ENCODE data around the gene PRKCQ. TPM values are rescaled to one million over a fixed set of nuclear protein-coding genes. Genes with fewer than 3 reads are reported as not detected.

PRKCQ gene
- total RNA-seq, 1 donor from 2014 or later = 2.3 TPM

DNA sequence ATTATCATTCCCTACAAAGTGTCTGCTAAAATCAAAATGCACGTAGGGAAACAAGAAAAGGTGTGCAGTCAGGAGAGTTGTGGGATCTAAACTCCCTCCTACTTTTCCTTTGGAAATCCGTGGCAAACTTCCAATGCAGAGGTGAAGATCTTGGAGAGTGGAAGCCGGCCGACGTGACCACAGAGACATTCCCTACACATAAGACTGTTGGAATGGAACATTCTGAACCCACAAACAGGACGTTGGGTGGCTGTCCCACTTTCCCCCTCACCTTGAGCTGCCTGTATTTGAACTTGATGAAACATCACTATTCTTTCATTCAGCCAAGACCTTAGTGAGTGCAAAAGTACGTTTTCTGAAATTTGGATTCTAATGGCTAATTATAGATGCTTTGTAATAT is 65.9 kb downstream of the PRKCQ start:
- Mint-ChIP-seq H3K36me3 (peaks cover 19% of the 10 kb centered on the region), H3K27ac (no peak overlapping the region), H3K4me1 (no peaks in the 10 kb centered on the region), H3K27me3 (ENCODE audit: low read depth) (no peaks in the 10 kb centered on the region), H3K9me3 (peaks cover 15% of the 10 kb centered on the region), H3K4me3 (no peak overlapping the region)
- TF ChIP-seq, protein P1, sequence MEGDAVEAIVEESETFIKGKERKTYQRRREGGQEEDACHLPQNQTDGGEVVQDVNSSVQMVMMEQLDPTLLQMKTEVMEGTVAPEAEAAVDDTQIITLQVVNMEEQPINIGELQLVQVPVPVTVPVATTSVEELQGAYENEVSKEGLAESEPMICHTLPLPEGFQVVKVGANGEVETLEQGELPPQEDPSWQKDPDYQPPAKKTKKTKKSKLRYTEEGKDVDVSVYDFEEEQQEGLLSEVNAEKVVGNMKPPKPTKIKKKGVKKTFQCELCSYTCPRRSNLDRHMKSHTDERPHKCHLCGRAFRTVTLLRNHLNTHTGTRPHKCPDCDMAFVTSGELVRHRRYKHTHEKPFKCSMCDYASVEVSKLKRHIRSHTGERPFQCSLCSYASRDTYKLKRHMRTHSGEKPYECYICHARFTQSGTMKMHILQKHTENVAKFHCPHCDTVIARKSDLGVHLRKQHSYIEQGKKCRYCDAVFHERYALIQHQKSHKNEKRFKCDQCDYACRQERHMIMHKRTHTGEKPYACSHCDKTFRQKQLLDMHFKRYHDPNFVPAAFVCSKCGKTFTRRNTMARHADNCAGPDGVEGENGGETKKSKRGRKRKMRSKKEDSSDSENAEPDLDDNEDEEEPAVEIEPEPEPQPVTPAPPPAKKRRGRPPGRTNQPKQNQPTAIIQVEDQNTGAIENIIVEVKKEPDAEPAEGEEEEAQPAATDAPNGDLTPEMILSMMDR (IDR thresholded peaks at IDR 0.05; ENCODE audit: unreplicated experiment) = no peak
- DNase-seq (ENCODE audit: low spot score in 2 of 2, unreplicated experiment in 2 of 2) = no peak

DNA sequence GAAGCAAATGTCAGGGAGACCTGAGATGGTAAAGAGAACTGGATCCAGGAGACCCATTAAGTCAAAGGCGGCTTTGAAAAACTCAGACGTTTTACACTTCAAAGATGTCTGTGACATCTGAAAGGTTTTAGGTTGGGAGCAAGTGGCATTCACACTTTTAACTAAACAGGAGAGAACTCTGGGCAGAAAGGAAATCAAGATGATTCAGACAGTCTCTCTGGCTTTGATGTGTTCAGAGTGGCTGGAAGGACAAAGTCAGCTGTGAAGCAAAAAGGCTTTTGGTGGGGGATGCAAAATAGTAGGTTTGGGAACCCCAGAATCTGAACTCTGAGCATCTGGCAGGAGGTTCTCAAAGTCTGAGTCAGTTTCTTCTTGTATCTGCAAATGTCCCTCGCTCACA is 66.6 kb downstream of the PRKCQ start:
- TF ChIP-seq, protein P1 (IDR thresholded peaks at IDR 0.05; ENCODE audit: unreplicated experiment) = no peak
- H3K4me3 Mint-ChIP-seq = no peak overlapping the region
- no peak overlapping the region for H3K27ac Mint-ChIP-seq
- H3K36me3 Mint-ChIP-seq = peaks cover 19% of the 10 kb centered on the region
- no peaks in the 10 kb centered on the region for H3K27me3 Mint-ChIP-seq (ENCODE audit: low read depth)
- no peak for DNase-seq (ENCODE audit: low spot score in 2 of 2, unreplicated experiment in 2 of 2)
- H3K4me1 Mint-ChIP-seq = no peaks in the 10 kb centered on the region
- peaks cover 15% of the 10 kb centered on the region for H3K9me3 Mint-ChIP-seq

DNA sequence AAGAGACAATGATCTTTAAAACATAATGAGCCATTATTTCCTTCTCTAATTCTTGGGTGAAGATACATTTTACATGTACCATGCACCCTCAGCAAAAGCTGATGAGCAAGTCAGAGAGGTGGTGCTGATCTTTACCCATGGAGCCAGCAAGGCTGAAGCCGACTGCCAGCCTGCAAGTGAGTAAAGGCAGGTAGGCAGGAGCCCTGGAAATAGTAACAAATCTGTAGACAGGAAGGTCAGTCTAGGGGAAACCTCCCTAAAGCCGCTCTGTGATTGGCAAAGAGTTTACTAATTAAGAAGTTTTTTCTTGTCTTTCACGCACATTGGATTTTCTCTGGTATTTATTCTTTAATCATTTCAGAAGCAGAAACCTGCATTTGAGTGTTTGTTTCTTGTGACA is 67.9 kb downstream of the PRKCQ start:
- TF ChIP-seq, protein P1 (IDR thresholded peaks at IDR 0.05; ENCODE audit: unreplicated experiment) = no peak
- DNase-seq (ENCODE audit: low spot score in 2 of 2, unreplicated experiment in 2 of 2) = no peak
- Mint-ChIP-seq H3K27me3 (ENCODE audit: low read depth) (no peaks in the 10 kb centered on the region), H3K36me3 (peaks cover 19% of the 10 kb centered on the region), H3K4me3 (no peak overlapping the region), H3K9me3 (peaks cover 15% of the 10 kb centered on the region), H3K27ac (no peak overlapping the region), H3K4me1 (no peaks in the 10 kb centered on the region)

DNA sequence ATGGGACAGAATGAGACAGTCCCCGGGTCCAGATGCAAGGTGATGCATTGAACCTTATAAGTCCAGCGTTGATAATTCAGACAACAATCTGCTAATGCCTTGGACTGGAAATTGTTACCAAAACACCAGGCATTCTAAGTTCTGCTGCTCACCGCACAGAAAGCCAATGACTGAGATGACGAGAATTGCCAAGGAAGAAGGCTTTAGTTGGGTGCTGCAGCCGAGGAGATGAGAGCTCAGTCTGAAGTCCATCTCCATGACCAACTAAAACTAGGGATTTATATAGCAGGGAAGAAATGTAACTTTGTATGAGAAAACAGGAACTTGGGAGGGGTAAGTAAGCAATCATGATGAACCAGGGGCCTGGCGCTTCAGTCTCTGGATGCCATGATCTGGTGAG is 68.7 kb downstream of the PRKCQ start:
- no peak overlapping the region for H3K27ac Mint-ChIP-seq
- no peaks in the 10 kb centered on the region for H3K27me3 Mint-ChIP-seq (ENCODE audit: low read depth)
- H3K4me3 Mint-ChIP-seq = no peak overlapping the region
- H3K9me3 Mint-ChIP-seq = peaks cover 15% of the 10 kb centered on the region
- H3K36me3 Mint-ChIP-seq = peaks cover 19% of the 10 kb centered on the region
- no peak for DNase-seq (ENCODE audit: low spot score in 2 of 2, unreplicated experiment in 2 of 2)
- TF ChIP-seq, protein P1 (IDR thresholded peaks at IDR 0.05; ENCODE audit: unreplicated experiment) = no peak
- no peaks in the 10 kb centered on the region for H3K4me1 Mint-ChIP-seq

DNA sequence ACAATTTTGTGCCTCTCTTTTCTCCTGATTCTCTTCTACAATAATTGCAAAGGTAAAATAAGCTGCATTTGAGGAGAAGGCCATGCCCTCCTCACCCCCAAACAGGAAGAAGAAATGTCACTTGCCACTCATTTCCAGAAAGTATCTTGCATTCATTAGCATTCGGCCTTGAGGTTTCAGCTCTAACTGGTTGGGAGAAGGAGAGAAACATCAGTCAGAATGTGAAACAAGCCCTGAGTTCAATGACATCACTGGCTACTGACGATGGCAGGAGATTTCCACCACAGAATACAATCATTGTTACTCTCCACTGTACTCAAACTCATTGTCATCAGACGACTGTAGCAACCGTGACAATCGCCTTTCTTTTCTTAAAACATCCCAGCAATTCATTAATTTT is 72.8 kb downstream of the PRKCQ start:
- Mint-ChIP-seq H3K36me3 (peaks cover 15% of the 10 kb centered on the region), H3K27ac (no peak overlapping the region), H3K27me3 (ENCODE audit: low read depth) (peaks cover 6% of the 10 kb centered on the region), H3K4me3 (no peak overlapping the region), H3K9me3 (peaks cover 15% of the 10 kb centered on the region), H3K4me1 (no peaks in the 10 kb centered on the region)
- no peak for DNase-seq (ENCODE audit: low spot score in 2 of 2, unreplicated experiment in 2 of 2)
- TF ChIP-seq, protein P1 (IDR thresholded peaks at IDR 0.05; ENCODE audit: unreplicated experiment) = no peak

DNA sequence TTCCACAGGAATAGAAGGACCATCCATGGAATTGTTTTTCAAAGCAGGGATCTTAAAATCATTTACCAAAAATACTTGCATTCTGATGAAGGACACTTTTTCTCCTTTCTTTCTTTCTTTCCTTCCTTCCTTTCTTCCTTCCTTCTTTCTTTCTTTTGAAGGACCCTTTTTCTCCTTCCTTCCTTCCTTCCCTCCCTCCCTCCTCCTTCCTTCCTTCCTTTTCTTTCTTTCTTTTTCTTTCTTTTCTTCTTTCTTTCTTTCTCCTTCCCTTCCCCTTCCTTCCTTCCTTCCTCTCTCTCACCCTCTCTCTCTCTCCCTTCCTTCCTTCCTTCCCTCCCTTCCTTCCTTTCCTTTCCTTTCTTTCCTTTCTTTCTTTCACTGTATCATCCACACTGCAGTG is 74.8 kb downstream of the PRKCQ start:
- no peaks in the 10 kb centered on the region for H3K9me3 Mint-ChIP-seq
- no peaks in the 10 kb centered on the region for H3K4me1 Mint-ChIP-seq
- H3K27me3 Mint-ChIP-seq (ENCODE audit: low read depth) = peaks cover 9% of the 10 kb centered on the region
- H3K27ac Mint-ChIP-seq = no peak overlapping the region
- no peak for DNase-seq (ENCODE audit: low spot score in 2 of 2, unreplicated experiment in 2 of 2)
- H3K36me3 Mint-ChIP-seq = no peaks in the 10 kb centered on the region
- TF ChIP-seq, protein P1 (IDR thresholded peaks at IDR 0.05; ENCODE audit: unreplicated experiment) = no peak
- no peak overlapping the region for H3K4me3 Mint-ChIP-seq
